ENCODE results near the gene BABAM1.

GRCh38 chr19:17259118-17259780, 8.0 kb upstream of the BABAM1 start:
- no peak for TF ChIP-seq CTCF (IDR thresholded peaks at IDR 0.05)
- no peak for TF ChIP-seq ZFX (IDR thresholded peaks at IDR 0.05; ENCODE audit: borderline replicate concordance)
